Caki2 (cell line): Measurements from ENCODE around the gene NRG2. TPM values are rescaled to one million over a fixed set of nuclear protein-coding genes. Genes with fewer than 3 reads are reported as not detected.

Experiments used
- DNase-seq: peaks from one replicate; pipeline ENCODE4 v3.0.0-alpha.2; 2015; ENCODE audit warnings: low read depth
- in situ Hi-C: cut with HindIII; loops from 2 replicates; pipeline ENCODE4 v1.10.0; 2016; ENCODE audit warnings: low sequenced_read_pairs, low pct_unique_long_range_greater_than_20kb, mixed read lengths
- total RNA-seq: library from RNA; depleted of rRNA; stranded (reverse); fragments of >200 nt; shearing (Covaris generic); gene quantifications from 2 replicates; pipeline ENCODE4 v1.2.3, GENCODE V29; 2014; ENCODE audit warnings: low replicate concordance; rRNA removed

The NRG2 gene
- total RNA-seq, 1 experiment from 2014 or later: 6.8 TPM

DNA sequence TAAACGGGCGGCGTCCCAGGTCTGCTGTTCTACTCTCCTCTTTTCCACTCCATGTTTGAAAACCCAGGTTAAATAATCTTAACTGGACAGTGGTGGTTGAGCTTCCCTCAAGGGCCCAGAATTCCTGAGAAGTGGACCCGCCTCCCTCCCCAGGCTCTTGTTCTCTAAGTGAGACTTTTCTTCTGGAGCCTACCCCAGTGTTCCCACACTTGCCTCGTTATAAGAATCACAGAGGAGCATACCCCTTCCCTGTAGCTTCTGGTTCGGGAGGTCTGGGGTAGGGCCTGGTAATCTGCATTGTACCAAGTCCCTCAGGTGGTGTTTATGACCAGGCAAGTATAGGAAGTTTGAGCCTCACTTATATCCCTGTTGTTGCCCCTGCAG is 235.5 kb downstream of the NRG2 start:
- DNase-seq: no peak
- in situ Hi-C loops: no loop called here

DNA sequence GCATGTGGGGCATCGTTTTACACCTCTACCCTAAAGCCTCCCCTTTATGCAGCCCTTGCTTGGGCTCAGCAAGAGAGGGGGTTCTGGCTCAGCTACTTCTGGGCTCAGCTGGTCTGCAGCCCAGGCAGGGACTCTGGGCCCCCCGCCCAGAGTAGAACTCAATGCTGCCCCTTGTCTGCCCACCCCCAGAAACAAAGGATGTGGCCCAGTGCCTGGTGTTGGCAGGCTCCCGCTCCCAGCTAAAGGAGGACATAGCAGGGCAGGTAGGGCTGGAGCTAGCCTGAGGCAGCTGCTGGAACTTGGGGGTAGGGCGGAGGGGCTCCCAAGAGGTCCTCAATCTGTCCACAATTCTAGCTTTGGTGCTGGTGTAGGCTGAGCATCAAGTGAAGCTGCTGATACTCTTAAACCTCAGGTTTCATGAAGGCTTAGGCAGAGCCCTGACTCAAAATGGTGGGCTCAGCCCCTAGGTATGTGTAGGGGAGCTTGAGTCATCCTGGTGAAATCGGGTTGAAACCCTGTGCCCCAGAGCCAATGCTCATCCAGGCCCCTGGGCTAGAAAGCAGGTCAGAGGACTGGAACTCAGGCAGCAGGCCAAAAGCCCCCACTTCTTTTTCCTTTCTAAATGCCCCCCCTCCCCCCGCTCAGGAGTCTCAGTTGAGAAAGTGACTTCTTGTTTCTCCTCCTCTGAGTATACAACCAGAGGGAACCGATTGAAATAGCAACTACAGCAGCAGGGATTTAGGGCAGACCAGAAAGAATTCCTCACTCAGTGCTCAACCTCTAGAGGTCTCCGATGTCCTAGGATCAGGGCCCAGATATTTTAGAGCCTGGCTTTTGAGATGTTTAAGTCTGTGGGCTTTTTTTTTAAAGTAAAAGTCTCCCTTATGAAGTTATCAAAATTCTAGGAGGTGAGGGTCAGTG is 236.1 kb downstream of the NRG2 start:
- DNase-seq: no peak
- in situ Hi-C loops: no loop called here

DNA sequence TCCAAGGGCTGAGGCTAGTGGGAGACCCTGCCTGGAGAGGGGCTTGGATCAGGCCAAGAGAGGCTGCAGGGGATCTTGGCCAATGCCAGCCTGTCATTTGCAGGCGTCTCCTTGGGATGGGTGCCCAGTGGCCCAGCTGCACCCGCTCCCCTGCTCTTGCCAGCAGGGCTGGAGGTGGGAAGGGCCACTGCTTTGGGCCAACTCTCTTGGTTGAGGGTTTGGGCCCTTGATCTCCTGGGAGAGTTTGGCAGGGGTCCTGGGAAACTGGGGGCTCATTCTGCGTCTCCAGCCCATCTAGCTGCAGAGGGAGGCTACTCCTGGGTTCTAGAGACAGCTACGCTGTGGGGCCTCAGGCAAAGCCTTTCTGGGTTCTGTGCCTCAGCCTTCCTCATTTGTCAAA is 237.0 kb downstream of the NRG2 start:
- no peak for DNase-seq
- in situ Hi-C loops: no loop called here

DNA sequence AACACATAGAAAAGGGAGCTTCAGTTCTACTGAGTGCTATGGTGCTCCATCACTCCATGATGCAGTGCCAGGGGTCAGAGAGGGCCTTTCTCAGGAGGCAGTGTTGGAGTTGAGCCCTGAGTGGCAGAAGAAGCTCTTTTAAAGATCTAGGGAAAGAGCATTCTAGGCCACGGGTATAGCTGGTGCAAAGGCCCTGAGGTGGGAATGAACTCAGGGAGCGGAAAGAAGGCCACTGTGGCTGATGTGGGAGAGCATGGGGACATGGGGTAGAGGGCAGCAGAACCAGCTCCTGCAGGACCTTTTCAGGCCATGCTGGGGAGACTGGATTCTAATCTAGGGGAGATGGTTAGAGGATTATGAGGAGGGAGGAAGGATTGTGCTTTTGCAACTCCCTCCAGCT is 237.6 kb downstream of the NRG2 start:
- DNase-seq: no peak
- in situ Hi-C loops: no loop called here

DNA sequence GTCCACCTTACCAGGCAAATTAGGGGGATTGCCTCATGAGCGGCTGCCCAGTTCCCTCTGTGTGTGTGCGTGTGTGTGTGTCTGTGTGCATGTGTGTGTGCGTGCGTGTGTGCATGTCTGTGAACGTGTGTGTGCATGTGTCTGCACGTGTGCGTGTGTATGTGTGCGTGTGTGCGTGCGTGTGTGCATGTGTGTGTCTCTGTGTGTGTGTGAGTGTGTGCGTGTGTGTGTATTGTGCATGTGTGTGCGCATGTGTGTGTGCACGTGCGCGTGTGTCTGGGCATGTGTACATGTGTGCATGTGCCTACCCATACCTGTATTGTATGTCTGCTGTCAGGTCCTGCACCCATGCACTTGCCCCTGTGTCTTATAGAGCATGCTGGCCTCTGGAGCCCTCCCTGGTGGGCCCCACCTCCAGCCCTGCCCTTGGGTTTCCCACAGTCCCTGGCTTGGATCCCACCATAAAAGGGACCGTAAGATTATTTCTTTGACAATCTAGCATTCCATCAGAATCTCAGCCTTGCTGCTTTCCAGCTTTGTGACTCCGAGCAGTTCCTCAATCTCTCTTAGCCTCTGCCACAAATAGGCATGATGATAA is 238.2 kb downstream of the NRG2 start:
- no peak for DNase-seq
- in situ Hi-C loops: no loop called here

DNA sequence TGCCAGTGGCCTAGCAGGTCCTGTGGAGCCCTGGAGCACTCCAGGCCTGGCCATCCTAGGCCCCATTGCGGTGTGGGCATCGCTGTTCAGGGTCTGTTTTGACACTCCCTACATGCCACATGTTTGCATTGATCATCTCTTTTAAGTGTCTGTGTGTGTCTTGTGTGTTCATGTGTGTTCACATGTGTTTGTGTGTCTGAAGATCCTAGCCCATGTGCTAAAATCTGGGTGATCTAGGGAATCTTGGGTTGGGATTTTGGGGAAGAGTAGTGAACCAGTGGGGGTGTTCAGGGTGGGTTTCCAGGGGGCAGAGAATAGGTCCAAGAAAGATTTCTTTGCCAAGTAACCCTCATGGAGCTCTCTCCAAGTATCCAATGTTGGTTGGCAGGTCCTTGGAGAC is 239.1 kb downstream of the NRG2 start:
- in situ Hi-C loops: no loop called here
- DNase-seq: no peak

DNA sequence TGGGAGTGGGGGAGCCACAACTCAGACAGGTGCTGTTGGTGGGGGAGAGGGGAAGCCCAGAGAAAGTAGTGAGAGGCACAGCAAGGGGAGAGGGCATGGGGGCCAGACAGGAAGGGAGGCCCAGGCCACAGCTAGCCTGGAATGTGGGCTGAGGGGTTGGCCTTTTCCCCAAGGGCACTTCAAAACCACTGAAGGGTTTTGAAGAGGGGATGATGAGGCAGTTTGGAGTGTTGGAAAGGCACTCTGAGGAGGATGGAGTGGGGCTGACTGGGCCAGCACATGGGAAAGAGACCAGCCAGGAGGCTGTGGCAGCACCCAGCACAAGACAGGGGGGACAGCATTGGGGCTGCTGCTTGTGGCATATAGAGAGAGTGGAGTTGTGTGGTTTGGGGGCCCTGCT is 243.7 kb downstream of the NRG2 start:
- DNase-seq: no peak
- in situ Hi-C loops: no loop called here

DNA sequence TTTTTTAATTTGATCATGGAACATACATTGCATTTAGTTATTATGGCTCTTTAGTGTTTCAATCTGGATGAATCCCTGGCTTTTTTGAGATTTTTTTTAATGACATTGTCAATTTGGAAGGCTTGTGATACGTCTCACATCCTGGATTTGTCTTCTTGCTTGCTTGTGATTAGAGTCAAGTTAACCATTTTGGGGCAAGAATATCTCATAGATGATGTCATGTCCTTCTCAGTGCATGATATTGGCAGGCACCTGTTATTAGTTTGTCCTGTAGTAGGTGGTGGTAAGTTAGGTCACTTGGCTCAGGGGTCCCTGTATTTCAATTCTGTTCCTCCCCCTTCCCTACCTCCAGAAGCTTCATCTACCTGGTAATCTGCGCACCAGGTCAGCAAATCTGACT is 244.2 kb downstream of the NRG2 start:
- DNase-seq: no peak
- in situ Hi-C loops: no loop called here

DNA sequence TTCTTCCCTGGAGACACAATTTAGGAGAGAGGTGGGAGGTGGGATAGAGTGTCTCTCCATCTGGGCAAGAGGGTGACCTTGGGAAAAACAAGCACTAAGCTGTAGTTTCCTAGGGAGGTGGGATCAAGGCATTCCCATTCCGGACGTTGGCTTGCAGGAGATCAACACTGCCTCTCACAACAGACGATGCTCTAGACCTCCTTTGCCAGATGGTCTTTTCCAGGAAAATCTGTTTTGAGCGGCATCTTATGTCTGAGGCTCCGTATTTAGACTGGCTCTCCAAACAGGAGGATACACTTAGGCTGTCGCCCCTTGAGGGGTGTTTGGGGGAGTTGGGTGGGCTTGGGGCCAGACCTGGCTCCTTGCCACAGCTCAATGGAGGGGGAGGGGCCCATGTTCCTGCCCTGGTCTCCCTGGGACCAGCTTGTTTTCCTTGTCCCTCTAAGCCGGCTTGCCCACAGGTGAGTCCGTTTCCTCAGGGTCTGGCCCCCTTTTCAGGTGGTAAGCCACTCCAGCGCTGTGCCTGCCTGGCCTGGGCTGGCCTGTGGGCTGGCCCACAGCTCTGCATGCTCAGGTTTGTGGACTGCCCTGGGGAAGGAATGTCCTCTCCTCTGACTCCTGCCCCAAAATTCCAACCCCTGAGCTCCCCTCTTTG is 245.1 kb downstream of the NRG2 start:
- in situ Hi-C loops: no loop called here

DNA sequence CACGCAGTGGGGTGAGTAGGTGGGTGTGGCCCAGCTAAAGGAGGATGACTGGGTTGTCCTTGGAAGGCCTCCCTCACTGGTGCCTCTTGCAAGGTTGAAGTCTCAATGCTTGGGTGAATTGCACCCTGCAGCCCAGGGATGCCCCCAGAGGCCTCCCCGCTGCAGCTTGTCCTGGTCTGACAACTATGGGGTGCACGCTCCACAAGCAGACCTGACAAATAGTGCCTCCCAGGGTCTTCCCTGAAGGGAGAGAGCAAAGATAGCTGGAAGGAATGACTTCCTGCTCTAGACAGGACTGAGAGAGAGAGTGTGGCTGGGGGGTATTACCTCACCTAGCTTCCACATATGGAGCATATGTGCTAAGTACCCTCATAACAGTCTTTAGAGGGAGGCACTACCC is 245.8 kb downstream of the NRG2 start:
- in situ Hi-C loops: no loop called here
- no peak for DNase-seq

More for the DNA sequence above, 245.1 kb downstream of the NRG2 start:
- no peak for DNase-seq

Other genes with a start within 250 kb of the NRG2 start
- gene PSD2, start 247.5 kb downstream of the NRG2 start, total RNA-seq: not detected in 2 replicates
- gene PURA, start 70.8 kb upstream of the NRG2 start, total RNA-seq: 2.6 and 4.5 TPM in 2 replicates
- gene IGIP, start 82.6 kb upstream of the NRG2 start, total RNA-seq: 1.5 TPM in 1 of 2 replicates, not detected in the other
- 62.0 and 79.2 TPM in 2 replicates for gene CYSTM1, start 131.9 kb upstream of the NRG2 start, total RNA-seq